ENCODE results near the gene HOMER2.

Gene HOMER2

GRCh38 chr15:82890338-82890994, 62.1 kb downstream of the HOMER2 start:
- no peak overlapping the region for H3K27ac ChIP-seq
- H3K4me1 ChIP-seq: no peaks in the 10 kb centered on the region
- no peaks in the 10 kb centered on the region for H3K9me3 ChIP-seq
- intact Hi-C loops (cut with DNase I; ENCODE audit: low total_unique reads): no loop called here
- TF ChIP-seq CTCF (IDR thresholded peaks at IDR 0.05): no peak
- H3K4me3 ChIP-seq: no peak overlapping the region
- no peak for DNase-seq
- H3K27me3 ChIP-seq: no peaks in the 10 kb centered on the region
- peaks cover 0 to 14% (median 0%) of the 10 kb centered on the region in 3 donors for H3K36me3 ChIP-seq

GRCh38 chr15:82882273-82882928, 70.1 kb downstream of the HOMER2 start:
- Histone ChIP-seq H3K9me3 (no peaks in the 10 kb centered on the region), H3K4me1 (no peaks in the 10 kb centered on the region), H3K27me3 (no peaks in the 10 kb centered on the region), H3K4me3 (no peak overlapping the region), H3K27ac (no peak overlapping the region), H3K36me3 (peaks cover 0 to 5% (median 0%) of the 10 kb centered on the region in 3 donors)
- no peak for TF ChIP-seq CTCF (IDR thresholded peaks at IDR 0.05)
- DNase-seq: no peak
- intact Hi-C loops (cut with DNase I; ENCODE audit: low total_unique reads): no loop called here

- TF ChIP-seq CTCF (IDR thresholded peaks at IDR 0.05): no peak
- Histone ChIP-seq H3K4me3 (no peak overlapping the region), H3K36me3 (peaks cover 0 to 5% (median 0%) of the 10 kb centered on the region in 3 donors), H3K9me3 (no peaks in the 10 kb centered on the region), H3K27me3 (no peaks in the 10 kb centered on the region), H3K27ac (no peak overlapping the region), H3K4me1 (no peaks in the 10 kb centered on the region)
- no peak for DNase-seq
- intact Hi-C loops (cut with DNase I; ENCODE audit: low total_unique reads): no loop called here
Measured at GRCh38 chr15:82881747-82882146, 70.8 kb downstream of the HOMER2 start.

GRCh38 chr15:82880704-82881103, 71.8 kb downstream of the HOMER2 start:
- intact Hi-C loops (cut with DNase I; ENCODE audit: low total_unique reads): no loop called here
- Histone ChIP-seq H3K4me3 (no peak overlapping the region), H3K4me1 (no peaks in the 10 kb centered on the region), H3K27me3 (no peaks in the 10 kb centered on the region), H3K9me3 (no peaks in the 10 kb centered on the region), H3K27ac (no peak overlapping the region), H3K36me3 (peaks cover 0 to 5% (median 0%) of the 10 kb centered on the region in 3 donors)
- TF ChIP-seq CTCF (IDR thresholded peaks at IDR 0.05): no peak
- no peak for DNase-seq

GRCh38 chr15:82878325-82878724, 74.2 kb downstream of the HOMER2 start:
- no peaks in the 10 kb centered on the region for H3K9me3 ChIP-seq
- H3K36me3 ChIP-seq: peaks cover 0 to 20% (median 0%) of the 10 kb centered on the region in 3 donors
- TF ChIP-seq CTCF (IDR thresholded peaks at IDR 0.05): no peak
- intact Hi-C loops (cut with DNase I; ENCODE audit: low total_unique reads): no loop called here
- no peak overlapping the region for H3K4me3 ChIP-seq
- DNase-seq: no peak
- H3K4me1 ChIP-seq: no peaks in the 10 kb centered on the region
- H3K27ac ChIP-seq: no peak overlapping the region
- H3K27me3 ChIP-seq: no peaks in the 10 kb centered on the region
